SK-N-SH (cell line): ENCODE results near the gene SHISA5.

Experiments used
- CTCF ChIP-seq: fragments of 200-600 bp; sonication (generic); IDR thresholded peaks from 2 replicates; pipeline ENCODE4 v1.6.1; 2017; ENCODE audit warnings: antibody characterized with exemption, mild to moderate bottlenecking, moderate library complexity
- EZH2phosphoT487 ChIP-seq: fragments of 200-600 bp; sonication (generic); IDR thresholded peaks from 2 replicates; pipeline ENCODE4 v1.6.1; 2017; ENCODE audit warnings: low read depth, mixed run types, mild to moderate bottlenecking, antibody characterized with exemption, moderate library complexity, borderline replicate concordance
- FOXJ3 ChIP-seq: sonication (generic); formaldehyde crosslinking; IDR thresholded peaks from 2 replicates; pipeline ENCODE4 v1.5.1; 2020; ENCODE audit warnings: mild to moderate bottlenecking, missing genetic modification reagents
- GATA2 ChIP-seq: sonication (generic); formaldehyde crosslinking; IDR thresholded peaks from 2 replicates; pipeline ENCODE4 v1.5.0; 2020; ENCODE audit warnings: mild to moderate bottlenecking, missing genetic modification reagents
- NRF1 ChIP-seq: IDR thresholded peaks from 2 replicates; pipeline ENCODE4 v1.6.1; 2012; ENCODE audit warnings: low read depth, mild to moderate bottlenecking, low read length
- YY1 ChIP-seq: IDR thresholded peaks from 2 replicates; pipeline ENCODE4 v1.4.0; 2012; ENCODE audit warnings: low read depth, mild to moderate bottlenecking

GRCh38 chr3:48552111-48552951, 48.4 kb upstream of the SHISA5 start:
- TF ChIP-seq FOXJ3 (CRISPR knock-in tag) = no peak
- no peak for TF ChIP-seq CTCF
- TF ChIP-seq EZH2phosphoT487 = no peak
- no peak for TF ChIP-seq YY1
- no peak for TF ChIP-seq GATA2 (CRISPR knock-in tag)
- TF ChIP-seq NRF1 = no peak
